Left lung (tissue), 10 donors: ENCODE measurements around the gene ACSL4. TPM values are rescaled to one million over a fixed set of nuclear protein-coding genes. Genes with fewer than 3 reads are reported as not detected.
A peak's percentile ranks its signal among the peaks of the same experiment; 100 is the strongest.

Source experiments
- ATAC-seq: fragments of 200-7000 bp; cut with Tn5 transposase; one replicate; pipeline ENCODE4 v1.9.1; 2020; ENCODE audit warnings: moderate library complexity
- DNase-seq, 4 donors: peaks; one replicate each; pipeline ENCODE4 v3.0.0-alpha.2; 2013 to 2020
- H3K27ac ChIP-seq, 2 donors: fragments of 200-600 bp; sonication (generic) in 1 of 2; one replicate each; pipeline versions ENCODE4 v1.5.0 to v1.8.0; 2020 to 2021
- H3K27me3 ChIP-seq, 2 donors: fragments of 200-600 bp; sonication (generic) in 1 of 2; one replicate each; pipeline versions ENCODE4 v1.5.0 to v1.8.0; 2020 to 2021
- H3K36me3 ChIP-seq, 2 donors: fragments of 200-600 bp; sonication (generic) in 1 of 2; one replicate each; pipeline versions ENCODE4 v1.5.0 to v1.8.0; 2020 to 2021
- H3K4me1 ChIP-seq, 2 donors: fragments of 200-600 bp; one replicate each; pipeline ENCODE4 v1.8.0; 2021
- H3K4me3 ChIP-seq, 2 donors: fragments of 200-600 bp; sonication (generic) in 1 of 2; one replicate each; pipeline versions ENCODE4 v1.5.0 to v1.8.0; 2020 to 2021; ENCODE audit warnings: mild to moderate bottlenecking in 1 of 2
- H3K9me3 ChIP-seq, 2 donors: fragments of 200-600 bp; sonication (generic) in 1 of 2; one replicate each; pipeline versions ENCODE4 v1.5.0 to v1.8.0; 2020 to 2021
- CTCF ChIP-seq, 2 donors: fragments of 200-600 bp; sonication (generic) in 1 of 2; IDR thresholded peaks; one replicate each; pipeline versions ENCODE4 v1.5.0 to v1.8.0; 2021; ENCODE audit warnings: antibody characterized with exemption in 2 of 2
- intact Hi-C, 2 donors: fragments of 100-400 bp; cut with DNase I; formaldehyde crosslinking; loops; one replicate each; pipeline versions ENCODE4 v1.11.2 to v1.14.2; 2022
- polyA plus RNA-seq, 6 donors: library from polyadenylated mRNA; unstranded; fragments of 120-200 nt; gene quantifications; one replicate each; pipeline ENCODE4 v1.2.1, GENCODE V29; 2013; ENCODE audit not compliant: insufficient read length in 6 of 6
- total RNA-seq, 2 donors: library from RNA; stranded (reverse); fragmentation: NEBNext Ultra II Directional; extraction: Animal tissue kit (Norgen Biotek cat#: 25700); gene quantifications; one replicate each; pipeline ENCODE4 v1.2.1, GENCODE V29; 2021
- donor health status: DM: no; HTN: yes; CAD: no.
- donor health status: DM: no; HTN: no; CAD: no.

The ACSL4 gene
- total and polyA plus RNA-seq, 8 donors = 13.2 to 93.9 (median 15.4) TPM

- Histone ChIP-seq H3K27me3 (no peaks in the 10 kb centered on the region), H3K36me3 (no peaks in the 10 kb centered on the region), H3K9me3 (no peaks in the 10 kb centered on the region), H3K4me3 (no peak overlapping the region), H3K27ac (peak overlapping the region in 1 of 2 donors; percentile 41), H3K4me1 (peaks cover 0 to 21% of the 10 kb centered on the region in 2 donors)
- TF ChIP-seq CTCF (IDR thresholded peaks at IDR 0.05) = no peak
- intact Hi-C loops = no loop called here
- ATAC-seq (peak; percentile 14), DNase-seq (no peak)
Measured at GRCh38 chrX:109720947-109721346, 12.1 kb downstream of the ACSL4 start.

GRCh38 chrX:109719264-109719663 lies 13.8 kb downstream of the ACSL4 start:
- intact Hi-C loops = loop anchor here in 1 of 2 donors (10.0 kb wide), 1 partner anchor 166 kb away; no protein-coding TSS in a partner anchor

GRCh38 chrX:109716431-109717028 lies 16.5 kb downstream of the ACSL4 start:
- ATAC-seq = peak; percentile 28
- intact Hi-C loops = loop anchor here in 1 of 2 donors (10.0 kb wide), 1 partner anchor 168 kb away; no protein-coding TSS in a partner anchor
- no peak for TF ChIP-seq CTCF (IDR thresholded peaks at IDR 0.05)
- H3K9me3 ChIP-seq = no peaks in the 10 kb centered on the region
- H3K36me3 ChIP-seq = no peaks in the 10 kb centered on the region
- H3K27ac ChIP-seq = no peak overlapping the region
- no peaks in the 10 kb centered on the region for H3K27me3 ChIP-seq
- H3K4me3 ChIP-seq = no peak overlapping the region
- H3K4me1 ChIP-seq = peaks cover 0 to 49% of the 10 kb centered on the region in 2 donors
- DNase-seq = no peak

More at GRCh38 chrX:109719264-109719663, 13.8 kb downstream of the ACSL4 start:
- Histone ChIP-seq H3K9me3 (no peaks in the 10 kb centered on the region), H3K4me1 (peaks cover 0 to 30% of the 10 kb centered on the region in 2 donors), H3K27me3 (no peaks in the 10 kb centered on the region), H3K27ac (no peak overlapping the region), H3K4me3 (no peak overlapping the region), H3K36me3 (no peaks in the 10 kb centered on the region)
- no peak for TF ChIP-seq CTCF (IDR thresholded peaks at IDR 0.05)
- DNase-seq (no peak), ATAC-seq (no peak)

GRCh38 chrX:109714340-109714958 lies 18.6 kb downstream of the ACSL4 start:
- Histone ChIP-seq H3K4me3 (no peak overlapping the region), H3K27me3 (no peaks in the 10 kb centered on the region), H3K36me3 (no peaks in the 10 kb centered on the region), H3K9me3 (no peaks in the 10 kb centered on the region), H3K27ac (no peak overlapping the region), H3K4me1 (peaks cover 0 to 60% of the 10 kb centered on the region in 2 donors)
- TF ChIP-seq CTCF (IDR thresholded peaks at IDR 0.05) = no peak
- peak; percentile 45 for ATAC-seq
- intact Hi-C loops = loop anchor here in 1 of 2 donors (10.0 kb wide), 1 partner anchor 170 kb away; no protein-coding TSS in a partner anchor
- no peak for DNase-seq

- no peak for TF ChIP-seq CTCF (IDR thresholded peaks at IDR 0.05)
- Histone ChIP-seq H3K27ac (no peak overlapping the region), H3K9me3 (no peaks in the 10 kb centered on the region), H3K4me1 (peaks cover 0 to 75% of the 10 kb centered on the region in 2 donors), H3K4me3 (no peak overlapping the region), H3K27me3 (no peaks in the 10 kb centered on the region), H3K36me3 (no peaks in the 10 kb centered on the region)
- DNase-seq = no peak
- intact Hi-C loops = loop anchor here in 1 of 2 donors (10.0 kb wide), 1 partner anchor 175 kb away; no protein-coding TSS in a partner anchor
- no peak for ATAC-seq
Measured at GRCh38 chrX:109710181-109710580, 22.9 kb downstream of the ACSL4 start.
